ENCODE measurements around the gene TAL1. TPM values are rescaled to one million over a fixed set of nuclear protein-coding genes. Genes with fewer than 3 reads are reported as not detected.
"Not testable (repeated sequence)": the region's sequence is repeated elsewhere in the genome, so short reads cannot be mapped to it uniquely, and the experiment has no call there.

Gene TAL1
- total RNA-seq, 2 donors from 2014 or later: 1.7 TPM; not detected in 1

- ATAC-seq: no peak
Measured at GRCh38 chr1:47194311-47194710, 37.7 kb downstream of the TAL1 start.

GRCh38 chr1:47193496-47193895, 38.5 kb downstream of the TAL1 start:
- not testable (repeated sequence) for ATAC-seq; DNase-seq (ENCODE audit: low spot score); H3K4me3 Mint-ChIP-seq; H3K4me1 Mint-ChIP-seq (ENCODE audit: low read depth in 2 of 2); H3K27ac Mint-ChIP-seq; H3K36me3 Mint-ChIP-seq; H3K9me3 Mint-ChIP-seq
- peaks cover 15 to 18% of the 10 kb centered on the region in 2 donors for H3K27me3 Mint-ChIP-seq

More at GRCh38 chr1:47194311-47194710, 37.7 kb downstream of the TAL1 start:
- Mint-ChIP-seq H3K27ac (no peak overlapping the region), H3K4me3 (no peak overlapping the region), H3K4me1 (ENCODE audit: low read depth in 2 of 2) (peaks cover 0 to 7% of the 10 kb centered on the region in 2 donors), H3K9me3 (no peaks in the 10 kb centered on the region), H3K27me3 (peaks cover 23 to 26% of the 10 kb centered on the region in 2 donors), H3K36me3 (no peaks in the 10 kb centered on the region)
- no peak for DNase-seq (ENCODE audit: low spot score)

- H3K4me3 Mint-ChIP-seq: no peak overlapping the region
- no peak overlapping the region for H3K27ac Mint-ChIP-seq
- no peaks in the 10 kb centered on the region for H3K36me3 Mint-ChIP-seq
- DNase-seq (ENCODE audit: low spot score) (peak; percentile 74), ATAC-seq (peak; percentile 67 to 68)
- peaks cover 0 to 7% of the 10 kb centered on the region in 2 donors for H3K4me1 Mint-ChIP-seq (ENCODE audit: low read depth in 2 of 2)
- H3K9me3 Mint-ChIP-seq: no peaks in the 10 kb centered on the region
- H3K27me3 Mint-ChIP-seq: peaks cover 8 to 10% of the 10 kb centered on the region in 2 donors
Measured at GRCh38 chr1:47192458-47193384, 39.3 kb downstream of the TAL1 start.

GRCh38 chr1:47191940-47192457, 40.0 kb downstream of the TAL1 start:
- Mint-ChIP-seq H3K27me3 (peaks cover 8% of the 10 kb centered on the region in 2 donors), H3K36me3 (no peaks in the 10 kb centered on the region), H3K9me3 (no peaks in the 10 kb centered on the region), H3K27ac (no peak overlapping the region), H3K4me3 (no peak overlapping the region), H3K4me1 (ENCODE audit: low read depth in 2 of 2) (peaks cover 0 to 7% of the 10 kb centered on the region in 2 donors)
- ATAC-seq: no peak
- DNase-seq (ENCODE audit: low spot score): no peak

- Mint-ChIP-seq H3K4me3 (no peak overlapping the region), H3K27ac (no peak overlapping the region), H3K27me3 (peaks cover 8% of the 10 kb centered on the region in 2 donors), H3K36me3 (no peaks in the 10 kb centered on the region), H3K9me3 (no peaks in the 10 kb centered on the region), H3K4me1 (ENCODE audit: low read depth in 2 of 2) (peaks cover 0 to 7% of the 10 kb centered on the region in 2 donors)
- ATAC-seq: no peak
- DNase-seq (ENCODE audit: low spot score): no peak
Measured at GRCh38 chr1:47190857-47191256, 41.2 kb downstream of the TAL1 start.

DNA sequence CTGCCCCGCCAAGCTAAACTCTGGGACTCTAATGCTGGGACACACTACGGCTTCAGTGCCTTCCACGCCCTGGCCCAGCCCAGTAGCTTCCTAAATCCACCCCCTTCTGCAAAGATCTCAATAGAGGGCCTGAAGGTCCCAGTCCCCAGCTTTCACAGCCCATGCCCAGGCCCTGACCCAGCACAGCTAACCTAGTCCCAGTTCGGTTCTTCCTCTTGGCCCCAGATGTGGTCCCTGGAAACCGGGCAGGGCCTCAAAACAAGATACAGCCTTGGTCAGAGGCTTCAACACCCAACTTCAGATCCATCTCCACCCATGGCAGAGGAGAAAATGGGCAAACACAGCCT, 41.5 kb downstream of the TAL1 start:
- no peak for DNase-seq (ENCODE audit: low spot score)
- Mint-ChIP-seq H3K36me3 (no peaks in the 10 kb centered on the region), H3K27me3 (peaks cover 8% of the 10 kb centered on the region in 2 donors), H3K27ac (no peak overlapping the region), H3K4me1 (ENCODE audit: low read depth in 2 of 2) (peaks cover 0 to 7% of the 10 kb centered on the region in 2 donors), H3K9me3 (no peaks in the 10 kb centered on the region), H3K4me3 (no peak overlapping the region)
- no peak for ATAC-seq

GRCh38 chr1:47189844-47190508, 42.0 kb downstream of the TAL1 start, which contains the start of gene PDZK1IP1:
PDZK1IP1 (minus strand) TSS chr1:47190036; CDS start chr1:47189932, 104 bp downstream.
- Mint-ChIP-seq H3K4me3 (no peak within 1 kb of the TSS), H3K4me1 (ENCODE audit: low read depth in 2 of 2) (peaks cover 0 to 8% of the 10 kb centered on the region in 2 donors), H3K36me3 (no peaks in the 10 kb centered on the region), H3K27ac (no peak within 1 kb of the TSS), H3K27me3 (peaks cover 8% of the 10 kb centered on the region in 2 donors), H3K9me3 (no peaks in the 10 kb centered on the region)
- DNase-seq (ENCODE audit: low spot score) (no peak), ATAC-seq (no peak)

DNA sequence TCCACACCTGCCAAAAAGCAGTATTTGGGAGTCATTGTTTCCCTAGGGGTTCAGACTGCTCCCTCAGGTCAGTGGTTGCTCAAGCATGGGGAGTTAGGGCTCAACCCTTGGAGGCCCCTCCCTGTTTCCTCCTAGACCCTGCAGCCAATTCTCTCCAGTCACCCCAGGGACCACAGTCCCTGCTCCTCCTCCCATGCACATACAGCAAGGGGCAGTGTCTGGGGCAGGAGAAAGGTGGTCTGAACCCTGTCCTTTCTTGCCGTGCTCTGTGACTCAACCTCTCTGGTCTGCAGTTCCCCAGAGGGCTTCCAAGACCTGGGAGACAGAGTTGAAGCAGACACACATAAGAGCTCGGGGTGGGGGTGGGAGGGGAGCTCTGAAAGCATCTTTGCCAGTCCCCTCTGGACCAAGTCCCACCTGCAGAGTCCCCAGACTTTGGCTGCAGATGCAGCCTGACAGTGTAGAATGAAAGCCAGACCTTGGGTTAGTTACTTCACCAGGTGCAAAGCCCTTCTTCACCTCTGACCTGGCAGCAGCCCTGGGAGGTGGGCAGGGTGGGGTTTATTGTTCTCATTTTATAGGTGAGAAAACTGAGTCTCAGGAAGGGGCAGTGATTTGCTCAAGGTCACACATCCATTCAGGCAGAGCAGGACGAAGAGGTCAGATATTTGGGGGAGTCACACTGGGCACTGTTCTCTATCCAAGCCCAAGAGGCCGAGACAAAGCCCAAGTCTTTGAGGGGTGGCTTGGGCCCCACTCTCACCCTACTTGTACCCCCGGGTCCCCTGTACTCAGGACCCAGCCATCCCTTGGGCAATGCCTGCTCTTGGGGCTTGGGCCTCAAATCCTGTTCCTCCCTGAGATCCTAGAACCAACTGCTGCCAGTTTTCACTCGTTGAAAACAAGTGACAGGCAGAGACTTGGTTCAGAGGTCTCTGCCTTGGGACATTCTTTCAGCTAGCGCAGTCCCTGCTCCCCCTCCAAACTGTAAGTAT, 42.9 kb downstream of the TAL1 start:
- ATAC-seq: no peak
- peaks cover 5 to 7% of the 10 kb centered on the region in 2 donors for H3K27me3 Mint-ChIP-seq
- no peak overlapping the region for H3K27ac Mint-ChIP-seq
- peaks cover 0 to 10% of the 10 kb centered on the region in 2 donors for H3K4me1 Mint-ChIP-seq (ENCODE audit: low read depth in 2 of 2)
- no peak overlapping the region for H3K4me3 Mint-ChIP-seq
- H3K9me3 Mint-ChIP-seq: no peaks in the 10 kb centered on the region
- DNase-seq (ENCODE audit: low spot score): no peak
- no peaks in the 10 kb centered on the region for H3K36me3 Mint-ChIP-seq

GRCh38 chr1:47187926-47188250, 44.1 kb downstream of the TAL1 start:
- Mint-ChIP-seq H3K36me3 (no peaks in the 10 kb centered on the region), H3K27me3 (peaks cover 0 to 2% of the 10 kb centered on the region in 2 donors), H3K4me1 (ENCODE audit: low read depth in 2 of 2) (peaks cover 0 to 9% of the 10 kb centered on the region in 2 donors), H3K4me3 (no peak overlapping the region), H3K9me3 (no peaks in the 10 kb centered on the region), H3K27ac (peak overlapping the region in 1 of 2 donors; percentile 39)
- no peak for ATAC-seq
- no peak for DNase-seq (ENCODE audit: low spot score)

DNA sequence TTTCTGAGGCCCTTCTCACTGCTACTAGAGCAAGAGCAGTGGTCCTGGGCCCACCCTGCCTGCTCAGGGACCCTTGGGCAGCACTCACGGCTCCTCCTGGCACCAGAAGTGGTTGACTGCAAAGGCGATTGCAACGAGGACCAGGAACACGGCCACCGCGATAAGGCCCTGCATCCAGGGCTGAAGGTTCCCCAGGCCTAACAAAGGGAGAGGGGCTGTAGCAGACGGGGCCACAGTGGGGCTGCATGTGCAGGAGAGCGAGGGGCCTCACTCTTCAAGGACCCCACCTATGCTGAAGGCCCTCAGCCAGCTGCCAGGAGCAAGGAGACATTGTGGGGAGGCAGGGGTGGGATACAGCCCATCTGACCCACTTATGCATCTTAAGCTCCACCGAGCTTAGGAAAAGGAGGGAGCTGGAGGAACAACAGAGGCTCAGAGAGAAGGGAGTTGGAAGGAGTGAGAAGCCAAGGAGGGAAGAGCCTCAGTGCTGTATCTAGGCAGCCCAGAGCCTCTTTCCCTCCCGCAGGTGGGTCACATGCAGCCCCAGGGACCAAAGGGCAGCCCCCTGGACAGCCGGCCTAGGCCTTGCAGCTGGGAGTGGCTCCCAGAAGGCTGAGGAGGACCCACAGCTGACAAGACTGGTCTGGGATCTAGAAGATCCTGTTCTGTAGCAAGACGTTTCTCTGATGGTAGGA, 44.6 kb downstream of the TAL1 start:
- Mint-ChIP-seq H3K9me3 (no peaks in the 10 kb centered on the region), H3K4me1 (ENCODE audit: low read depth in 2 of 2) (peaks cover 0 to 7% of the 10 kb centered on the region in 2 donors), H3K27ac (no peak overlapping the region), H3K36me3 (no peaks in the 10 kb centered on the region), H3K27me3 (no peaks in the 10 kb centered on the region), H3K4me3 (no peak overlapping the region)
- ATAC-seq (no peak), DNase-seq (ENCODE audit: low spot score) (no peak)

- no peak for DNase-seq (ENCODE audit: low spot score)
Measured at GRCh38 chr1:47186267-47187185, 45.5 kb downstream of the TAL1 start.

More at GRCh38 chr1:47186267-47187185, 45.5 kb downstream of the TAL1 start:
- Mint-ChIP-seq H3K9me3 (no peaks in the 10 kb centered on the region), H3K4me1 (ENCODE audit: low read depth in 2 of 2) (peaks cover 0 to 7% of the 10 kb centered on the region in 2 donors), H3K4me3 (no peak overlapping the region), H3K27me3 (peaks cover 0 to 2% of the 10 kb centered on the region in 2 donors), H3K27ac (no peak overlapping the region), H3K36me3 (no peaks in the 10 kb centered on the region)
- ATAC-seq: no peak

Measured in natural killer cell treated with Interleukin-12 subunit alpha and Interleukin-12 subunit beta and Interleukin-15 and Interleukin-18, amount 100 ng/mL, for 72 hours (primary cell).